Neural cell (in vitro differentiated cells): ENCODE data around the gene DHRS1. TPM values are rescaled to one million over a fixed set of nuclear protein-coding genes. Genes with fewer than 3 reads are reported as not detected.

Experiments used
- H2AFZ ChIP-seq: fragments of 200-600, 300-800 bp; sonication (generic), shearing (Covaris generic); 2 replicates; pipeline ENCODE4 v1.6.0; 2014; ENCODE audit warnings: low read depth, mild to moderate bottlenecking, antibody characterized with exemption, low read length, moderate library complexity
- H3F3A ChIP-seq: fragments of 200-600 bp; shearing (Covaris generic); 2 replicates; pipeline ENCODE4 v1.6.1; 2016; ENCODE audit warnings: mild to moderate bottlenecking, moderate library complexity, mixed read lengths, antibody characterized with exemption, low read length; ENCODE audit not compliant: insufficient read depth, poor library complexity, severe bottlenecking
- H3K27ac ChIP-seq: fragments of 200-600, 300-800 bp; sonication (generic), shearing (Covaris generic); 2 replicates; pipeline ENCODE4 v1.5.1; 2014; ENCODE audit warnings: mild to moderate bottlenecking, low read length, moderate library complexity
- H3K27me3 ChIP-seq: fragments of 300-800, 200-600 bp; sonication (generic), shearing (Covaris generic); 2 replicates; pipeline ENCODE4 v1.6.0; 2014; ENCODE audit warnings: mild to moderate bottlenecking, low read depth, low read length, moderate library complexity; ENCODE audit not compliant: insufficient read depth
- H3K36me3 ChIP-seq: fragments of 300-800, 200-600 bp; sonication (generic), shearing (Covaris generic); 2 replicates; pipeline ENCODE4 v1.5.1; 2014; ENCODE audit warnings: mild to moderate bottlenecking, antibody characterized with exemption, low read length, moderate library complexity; ENCODE audit not compliant: insufficient read depth
- H3K4me2 ChIP-seq: fragments of 300-800, 200-600 bp; sonication (generic), shearing (Covaris generic); 2 replicates; pipeline ENCODE4 v1.6.0; 2014; ENCODE audit warnings: mild to moderate bottlenecking, low read length
- H3K4me3 ChIP-seq: fragments of 300-800, 200-600 bp; sonication (generic), shearing (Covaris generic); 2 replicates; pipeline ENCODE4 v1.5.1; 2014; ENCODE audit warnings: mild to moderate bottlenecking, low read length, moderate library complexity
- H3K79me2 ChIP-seq: fragments of 200-600 bp; shearing (Covaris generic); replicated peaks from 2 replicates; pipeline ENCODE4 v1.6.0; 2014; ENCODE audit warnings: mild to moderate bottlenecking, low read length, moderate library complexity; ENCODE audit not compliant: insufficient read depth
- H3K9ac ChIP-seq: fragments of 300-800, 200-600 bp; sonication (generic), shearing (Covaris generic); 2 replicates; pipeline ENCODE4 v1.6.1; 2016; ENCODE audit warnings: mild to moderate bottlenecking, low read length, mixed read lengths
- H3K9me2 ChIP-seq: fragments of 200-600 bp; shearing (Covaris generic); 2 replicates; pipeline ENCODE4 v1.6.1; 2016; ENCODE audit warnings: mild to moderate bottlenecking, low read length, mixed read lengths; ENCODE audit not compliant: insufficient read depth
- H3K9me3 ChIP-seq: fragments of 200-600, 300-800 bp; sonication (generic), shearing (Covaris generic); 2 replicates; pipeline ENCODE4 v1.6.1; 2016; ENCODE audit warnings: mild to moderate bottlenecking, mixed run types, low read length, moderate library complexity, mixed read lengths
- H4K20me1 ChIP-seq: fragments of 200-600 bp; shearing (Covaris generic); 2 replicates; pipeline ENCODE4 v1.6.1; 2016; ENCODE audit warnings: mild to moderate bottlenecking, mixed run types; ENCODE audit not compliant: insufficient read depth
- CTCF ChIP-seq: fragments of 450-650 bp; IDR thresholded peaks from 2 replicates; pipeline ENCODE4 v1.5.1; 2014; ENCODE audit warnings: antibody characterized with exemption, mild to moderate bottlenecking, moderate library complexity; ENCODE audit not compliant: poor library complexity, severe bottlenecking
- EP300 ChIP-seq: fragments of 450-650 bp; conservative IDR thresholded peaks from 2 replicates; pipeline ENCODE4 v1.6.1; 2014; ENCODE audit warnings: antibody characterized with exemption, mild to moderate bottlenecking, moderate library complexity; ENCODE audit not compliant: poor library complexity, severe bottlenecking
- EZH2 ChIP-seq: fragments of 200-600, 300-800 bp; shearing (Covaris generic), sonication (generic); IDR thresholded peaks from 2 replicates; pipeline ENCODE4 v1.6.1; 2014; ENCODE audit warnings: antibody characterized with exemption, low read length, borderline replicate concordance, mild to moderate bottlenecking; ENCODE audit not compliant: insufficient read depth, poor library complexity, severe bottlenecking
- MXI1 ChIP-seq: fragments of 450-650 bp; conservative IDR thresholded peaks from 2 replicates; pipeline ENCODE4 v1.6.1; 2014; ENCODE audit warnings: antibody characterized with exemption, mild to moderate bottlenecking; ENCODE audit not compliant: poor library complexity, severe bottlenecking
- POLR2AphosphoS5 ChIP-seq: IDR thresholded peaks from 2 replicates; pipeline ENCODE4 v1.6.1; 2012
- RAD21 ChIP-seq: fragments of 450-650 bp; conservative IDR thresholded peaks from 2 replicates; pipeline ENCODE4 v1.6.1; 2014; ENCODE audit warnings: antibody characterized with exemption, mild to moderate bottlenecking, moderate library complexity
- REST ChIP-seq: IDR thresholded peaks from 2 replicates; pipeline ENCODE4 v1.6.1; 2012; ENCODE audit warnings: borderline replicate concordance
- SMC3 ChIP-seq: fragments of 450-650 bp; conservative IDR thresholded peaks from 2 replicates; pipeline ENCODE4 v1.6.1; 2014; ENCODE audit warnings: antibody characterized with exemption, mild to moderate bottlenecking, moderate library complexity; ENCODE audit not compliant: poor library complexity
- TAF1 ChIP-seq: IDR thresholded peaks from 2 replicates; pipeline ENCODE4 v1.6.1; 2012; ENCODE audit warnings: low read depth
- polyA plus RNA-seq: library from polyadenylated mRNA; depleted of rRNA; stranded (reverse); fragments of >200 nt; gene quantifications from 2 replicates; pipeline ENCODE4 v1.2.3, GENCODE V29; 2014

The DHRS1 gene
- polyA plus RNA-seq, 1 donor from 2014 or later, result 6.9 TPM

DNA sequence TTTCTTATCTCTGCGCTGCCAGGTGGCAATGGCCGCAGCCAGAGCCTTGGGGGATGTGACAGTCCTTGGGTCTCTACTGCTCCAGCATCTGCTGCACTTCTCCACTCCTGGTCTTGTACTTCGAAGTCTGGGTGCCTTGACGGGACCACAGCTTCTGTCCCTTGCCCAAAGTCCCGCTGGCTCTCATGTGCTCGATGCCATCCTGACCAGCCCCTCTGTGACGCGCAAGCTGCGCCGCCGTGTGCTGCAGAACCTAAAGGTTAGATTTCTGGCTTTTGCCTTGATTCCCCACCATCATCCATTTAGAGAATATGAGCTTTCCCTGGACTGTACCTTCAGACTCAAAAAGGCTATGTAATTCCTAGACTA is 4.4 kb upstream of the DHRS1 start:
- no peaks in the 10 kb centered on the region for H3F3A ChIP-seq
- no peaks in the 10 kb centered on the region for H3K27me3 ChIP-seq
- no peaks in the 10 kb centered on the region for H3K9me3 ChIP-seq
- H4K20me1 ChIP-seq, result no peaks in the 10 kb centered on the region
- no peak overlapping the region for H3K27ac ChIP-seq
- H3K9ac ChIP-seq, result no peak overlapping the region
- no peak overlapping the region for H2AFZ ChIP-seq
- H3K4me3 ChIP-seq, result no peak overlapping the region
- no peak for TF ChIP-seq POLR2AphosphoS5
- no peak for TF ChIP-seq EZH2
- no peak for TF ChIP-seq RAD21
- no peak for TF ChIP-seq EP300
- no peak for TF ChIP-seq SMC3
- no peak for TF ChIP-seq REST
- no peak for TF ChIP-seq CTCF
- TF ChIP-seq TAF1, result no peak
- no peak for TF ChIP-seq MXI1
- H3K79me2 ChIP-seq, result no peaks in the 10 kb centered on the region
- no peaks in the 10 kb centered on the region for H3K9me2 ChIP-seq
- H3K36me3 ChIP-seq, result no peaks in the 10 kb centered on the region
- no peak overlapping the region for H3K4me2 ChIP-seq

GRCh38 chr14:24300326-24300980 is 873 bp upstream of the DHRS1 start:
- H3K9me3 ChIP-seq, result no peaks in the 10 kb centered on the region
- no peaks in the 10 kb centered on the region for H3F3A ChIP-seq
- no peaks in the 10 kb centered on the region for H3K9me2 ChIP-seq
- no peaks in the 10 kb centered on the region for H3K79me2 ChIP-seq
- H3K27me3 ChIP-seq, result no peaks in the 10 kb centered on the region
- peak overlapping the region; percentile 42 for H3K27ac ChIP-seq
- peak overlapping the region; percentile 97 for H3K4me3 ChIP-seq
- peak overlapping the region; percentile 91 for H2AFZ ChIP-seq
- TF ChIP-seq MXI1, result no peak
- TF ChIP-seq REST, result no peak
- TF ChIP-seq POLR2AphosphoS5, result no peak
- no peak for TF ChIP-seq TAF1
- TF ChIP-seq EP300, result no peak
- TF ChIP-seq RAD21, result no peak
- no peak for TF ChIP-seq EZH2
- no peak for TF ChIP-seq SMC3
- no peak for TF ChIP-seq CTCF
- peak overlapping the region; percentile 68 for H3K4me2 ChIP-seq
- H3K36me3 ChIP-seq, result no peaks in the 10 kb centered on the region
- H3K9ac ChIP-seq, result peak overlapping the region; percentile 70
- no peaks in the 10 kb centered on the region for H4K20me1 ChIP-seq
